ENCODE results near the gene RGSL1. TPM values are rescaled to one million over a fixed set of nuclear protein-coding genes. Genes with fewer than 3 reads are reported as not detected.

The RGSL1 gene
- total and polyA plus RNA-seq, 2 donors: 0.02 TPM; not detected in 1

DNA sequence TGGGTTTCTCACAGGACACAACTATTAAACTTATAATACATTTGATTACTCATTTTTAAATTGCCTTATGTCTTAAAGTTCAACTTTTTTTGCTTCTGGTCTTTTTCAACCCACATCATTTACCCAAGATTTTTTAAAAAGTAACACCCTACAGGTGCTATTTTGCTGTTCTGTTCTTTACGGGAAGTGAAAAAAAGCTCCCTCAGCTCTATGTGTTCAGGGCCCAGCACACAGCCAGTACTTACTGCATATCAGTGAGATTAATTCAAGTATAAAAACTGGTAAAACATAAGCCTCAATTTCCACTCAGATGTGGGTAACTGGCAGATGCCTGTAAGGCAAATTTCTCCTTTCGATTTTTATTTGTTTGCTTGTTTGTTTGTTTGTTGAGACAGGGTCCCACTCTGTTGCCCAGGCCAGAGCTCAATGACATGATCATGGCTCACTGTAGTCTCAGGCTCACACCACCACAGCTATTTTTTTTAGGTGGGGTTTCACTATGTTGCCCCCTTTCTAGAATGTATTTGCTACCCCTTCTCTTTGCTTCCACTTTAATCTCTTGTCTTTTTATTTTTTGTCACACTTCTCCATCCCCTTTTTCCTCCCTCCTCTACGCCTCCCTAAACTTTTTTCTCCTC lies 118.8 kb downstream of the RGSL1 start:
- H3K9me3 ChIP-seq (ENCODE audit: control insufficient read depth in 2 of 2, insufficient read depth in 1 of 2, low read length in 1 of 2): no peaks in the 10 kb centered on the region
- 79% methylated on average over 3 of the region's 3 CpGs for WGBS
- DNase-seq (ENCODE audit: low read depth in 6 of 9, low spot score in 9 of 9): no peak
- H3K27ac ChIP-seq (ENCODE audit: low read depth in 1 of 2, low read length in 1 of 2): no peak overlapping the region
- H3K4me1 ChIP-seq (ENCODE audit: control insufficient read depth in 2 of 2, insufficient read depth in 2 of 2, low read length in 2 of 2): no peaks in the 10 kb centered on the region
- peaks cover 0 to 5% of the 10 kb centered on the region in 2 donors for H3K36me3 ChIP-seq (ENCODE audit: control insufficient read depth in 2 of 2, insufficient read depth in 2 of 2, low read length in 1 of 2)
- H3K4me3 ChIP-seq (ENCODE audit: low read length in 2 of 2): no peak overlapping the region
- H3K27me3 ChIP-seq (ENCODE audit: control insufficient read depth in 2 of 2, insufficient read depth in 1 of 2, low read length in 1 of 2): no peaks in the 10 kb centered on the region

DNA sequence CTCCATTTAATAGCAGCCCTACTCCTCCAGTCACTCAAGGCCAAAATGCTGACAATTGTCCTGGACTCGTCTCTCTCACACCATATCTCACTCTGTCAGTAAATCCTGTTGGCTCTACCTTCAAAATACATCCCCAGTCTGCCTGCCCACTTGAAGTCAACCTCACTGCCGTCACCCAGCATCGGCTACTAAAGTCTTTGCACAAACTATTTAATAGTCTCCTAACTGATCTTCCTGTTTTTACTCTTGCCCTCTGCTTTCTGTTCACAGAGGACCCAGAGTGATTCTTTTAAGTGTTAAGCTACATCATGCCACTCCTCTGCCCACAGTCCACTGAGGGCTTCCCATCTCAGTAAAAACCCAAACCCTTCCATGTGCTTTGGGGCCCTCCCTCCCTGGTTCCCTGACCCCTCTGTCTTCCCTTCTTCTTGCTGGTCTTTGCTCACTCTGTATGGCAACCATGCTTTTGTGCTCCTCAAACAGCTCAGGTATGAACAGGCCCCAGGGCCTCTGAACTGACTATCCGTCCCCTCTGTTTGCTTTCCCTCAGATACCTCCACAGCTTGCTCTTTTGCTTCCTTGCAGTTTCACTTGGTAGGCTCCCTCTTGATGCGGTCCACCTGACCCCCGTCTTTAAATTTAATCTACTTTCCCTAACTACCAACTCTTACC lies 120.1 kb downstream of the RGSL1 start:
- DNase-seq (ENCODE audit: low read depth in 6 of 9, low spot score in 9 of 9): no peak
- Histone ChIP-seq H3K4me1 (ENCODE audit: control insufficient read depth in 2 of 2, insufficient read depth in 2 of 2, low read length in 2 of 2) (no peaks in the 10 kb centered on the region), H3K27me3 (ENCODE audit: control insufficient read depth in 2 of 2, insufficient read depth in 1 of 2, low read length in 1 of 2) (no peaks in the 10 kb centered on the region), H3K27ac (ENCODE audit: low read depth in 1 of 2, low read length in 1 of 2) (no peak overlapping the region), H3K9me3 (ENCODE audit: control insufficient read depth in 2 of 2, insufficient read depth in 1 of 2, low read length in 1 of 2) (no peaks in the 10 kb centered on the region), H3K4me3 (ENCODE audit: low read length in 2 of 2) (no peak overlapping the region), H3K36me3 (ENCODE audit: control insufficient read depth in 2 of 2, insufficient read depth in 2 of 2, low read length in 1 of 2) (peaks cover 9 to 14% of the 10 kb centered on the region in 2 donors)
- WGBS: 98% methylated on average over 6 of the region's 6 CpGs

DNA sequence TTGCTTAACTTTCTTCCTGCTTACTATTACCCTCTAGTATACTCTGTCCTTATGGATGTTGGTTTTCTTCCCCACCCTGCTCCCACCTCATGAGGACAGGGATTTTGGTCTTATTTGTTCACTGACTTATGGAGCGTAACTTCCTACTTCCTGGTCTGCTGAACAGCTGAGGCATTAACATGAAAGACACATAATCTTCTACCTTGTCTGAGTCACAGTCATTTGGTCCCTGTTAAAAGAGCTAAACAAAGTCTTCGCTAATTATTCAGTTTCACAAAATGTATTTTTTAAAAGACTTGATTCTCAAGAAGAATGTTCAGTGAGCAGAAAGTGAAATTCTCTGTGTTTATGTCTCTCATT lies 120.6 kb downstream of the RGSL1 start:
- WGBS: 78% methylated on average over 2 of the region's 2 CpGs
- no peaks in the 10 kb centered on the region for H3K9me3 ChIP-seq (ENCODE audit: control insufficient read depth in 2 of 2, insufficient read depth in 1 of 2, low read length in 1 of 2)
- peaks cover 14 to 20% of the 10 kb centered on the region in 2 donors for H3K36me3 ChIP-seq (ENCODE audit: control insufficient read depth in 2 of 2, insufficient read depth in 2 of 2, low read length in 1 of 2)
- no peak for DNase-seq (ENCODE audit: low read depth in 6 of 9, low spot score in 9 of 9)
- H3K4me3 ChIP-seq (ENCODE audit: low read length in 2 of 2): no peak overlapping the region
- no peak overlapping the region for H3K27ac ChIP-seq (ENCODE audit: low read depth in 1 of 2, low read length in 1 of 2)
- H3K27me3 ChIP-seq (ENCODE audit: control insufficient read depth in 2 of 2, insufficient read depth in 1 of 2, low read length in 1 of 2): no peaks in the 10 kb centered on the region
- no peaks in the 10 kb centered on the region for H3K4me1 ChIP-seq (ENCODE audit: control insufficient read depth in 2 of 2, insufficient read depth in 2 of 2, low read length in 2 of 2)

DNA sequence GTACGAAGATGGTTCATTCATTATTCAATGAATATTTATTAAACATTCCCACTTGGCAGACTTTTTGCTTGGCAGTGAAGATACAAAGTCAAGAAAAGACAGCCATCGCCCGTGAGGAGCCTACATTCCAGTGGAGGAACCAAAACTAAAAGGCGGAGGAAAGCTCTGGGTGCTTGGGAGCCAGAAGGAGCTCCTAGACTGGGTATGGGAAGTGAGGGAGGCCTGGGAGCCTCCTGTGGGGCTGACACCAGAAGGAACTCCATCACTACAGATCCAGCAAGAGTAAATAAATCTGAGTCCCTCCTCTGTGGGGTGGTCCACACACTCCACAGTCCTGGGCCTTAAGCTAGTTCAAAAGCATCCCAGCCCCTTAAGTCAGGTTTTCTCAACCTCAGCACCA lies 124.2 kb downstream of the RGSL1 start:
- Histone ChIP-seq H3K9me3 (ENCODE audit: control insufficient read depth in 2 of 2, insufficient read depth in 1 of 2, low read length in 1 of 2) (no peaks in the 10 kb centered on the region), H3K4me3 (ENCODE audit: low read length in 2 of 2) (no peak overlapping the region), H3K27ac (ENCODE audit: low read depth in 1 of 2, low read length in 1 of 2) (no peak overlapping the region), H3K4me1 (ENCODE audit: control insufficient read depth in 2 of 2, insufficient read depth in 2 of 2, low read length in 2 of 2) (no peaks in the 10 kb centered on the region), H3K36me3 (ENCODE audit: control insufficient read depth in 2 of 2, insufficient read depth in 2 of 2, low read length in 1 of 2) (peaks cover 26 to 27% of the 10 kb centered on the region in 2 donors), H3K27me3 (ENCODE audit: control insufficient read depth in 2 of 2, insufficient read depth in 1 of 2, low read length in 1 of 2) (no peaks in the 10 kb centered on the region)
- no peak for DNase-seq (ENCODE audit: low read depth in 6 of 9, low spot score in 9 of 9)
- 98% methylated on average over 4 of the region's 4 CpGs for WGBS

DNA sequence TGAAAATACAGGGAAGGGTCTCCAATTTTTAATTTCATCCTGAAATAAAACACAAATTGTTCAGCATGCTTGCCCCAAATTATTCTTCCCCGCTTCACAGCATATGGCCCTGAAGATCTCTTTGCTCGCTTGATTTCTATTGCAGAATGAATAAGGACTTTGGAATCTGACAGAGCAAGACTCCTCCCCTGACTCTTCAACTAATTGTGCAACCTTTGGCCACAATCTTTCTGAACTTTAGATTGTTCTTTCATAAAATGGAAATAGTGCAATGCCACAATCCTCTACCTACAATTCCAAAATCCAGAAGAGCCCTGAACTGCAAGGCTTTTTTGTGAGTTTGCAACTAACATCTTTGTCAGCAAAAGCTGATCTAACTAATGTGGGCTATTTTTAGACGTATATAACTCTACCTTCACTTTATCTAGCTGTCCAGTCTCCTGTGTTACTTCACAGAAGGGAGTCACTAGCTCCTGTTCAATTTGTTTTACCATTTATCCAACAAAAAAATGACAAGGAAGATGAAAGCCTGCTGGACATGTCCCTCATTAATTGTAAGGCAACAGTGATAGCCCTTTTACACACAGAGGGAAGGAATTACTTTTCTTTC lies 125.7 kb downstream of the RGSL1 start:
- H3K27me3 ChIP-seq (ENCODE audit: control insufficient read depth in 2 of 2, insufficient read depth in 1 of 2, low read length in 1 of 2): no peaks in the 10 kb centered on the region
- H3K4me1 ChIP-seq (ENCODE audit: control insufficient read depth in 2 of 2, insufficient read depth in 2 of 2, low read length in 2 of 2): no peaks in the 10 kb centered on the region
- no peak overlapping the region for H3K27ac ChIP-seq (ENCODE audit: low read depth in 1 of 2, low read length in 1 of 2)
- peaks cover 40 to 41% of the 10 kb centered on the region in 2 donors for H3K36me3 ChIP-seq (ENCODE audit: control insufficient read depth in 2 of 2, insufficient read depth in 2 of 2, low read length in 1 of 2)
- DNase-seq (ENCODE audit: low read depth in 6 of 9, low spot score in 9 of 9): no peak
- no peak overlapping the region for H3K4me3 ChIP-seq (ENCODE audit: low read length in 2 of 2)
- no peaks in the 10 kb centered on the region for H3K9me3 ChIP-seq (ENCODE audit: control insufficient read depth in 2 of 2, insufficient read depth in 1 of 2, low read length in 1 of 2)
- 97% methylated on average over 3 of the region's 3 CpGs for WGBS

DNA sequence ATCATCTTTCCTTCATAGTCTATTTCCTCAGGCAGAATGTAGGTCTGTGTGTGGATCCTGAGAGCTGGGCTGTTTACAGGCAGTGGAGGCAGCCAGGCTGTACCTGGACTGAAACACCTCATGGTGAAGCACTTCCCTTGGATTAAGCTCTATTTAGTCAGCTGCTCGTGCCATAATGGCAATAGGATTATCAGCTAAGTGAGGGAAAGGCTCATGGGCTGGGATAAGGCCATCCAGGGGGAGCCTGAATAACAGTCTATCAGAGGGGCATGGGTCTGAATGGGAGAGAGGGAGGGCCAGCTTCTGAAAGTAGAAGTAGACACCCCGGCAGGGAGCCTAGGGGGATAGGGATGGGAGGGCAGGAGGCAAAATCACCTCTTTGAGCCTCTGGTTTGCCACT lies 130.8 kb downstream of the RGSL1 start:
- H3K9me3 ChIP-seq (ENCODE audit: control insufficient read depth in 2 of 2, insufficient read depth in 1 of 2, low read length in 1 of 2): no peaks in the 10 kb centered on the region
- WGBS: 95% methylated on average over 2 of the region's 2 CpGs
- H3K27me3 ChIP-seq (ENCODE audit: control insufficient read depth in 2 of 2, insufficient read depth in 1 of 2, low read length in 1 of 2): no peaks in the 10 kb centered on the region
- H3K4me3 ChIP-seq (ENCODE audit: low read length in 2 of 2): no peak overlapping the region
- no peak overlapping the region for H3K27ac ChIP-seq (ENCODE audit: low read depth in 1 of 2, low read length in 1 of 2)
- peaks cover 30 to 33% of the 10 kb centered on the region in 2 donors for H3K36me3 ChIP-seq (ENCODE audit: control insufficient read depth in 2 of 2, insufficient read depth in 2 of 2, low read length in 1 of 2)
- peaks cover 0 to 6% of the 10 kb centered on the region in 2 donors for H3K4me1 ChIP-seq (ENCODE audit: control insufficient read depth in 2 of 2, insufficient read depth in 2 of 2, low read length in 2 of 2)
- no peak for DNase-seq (ENCODE audit: low read depth in 6 of 9, low spot score in 9 of 9)

DNA sequence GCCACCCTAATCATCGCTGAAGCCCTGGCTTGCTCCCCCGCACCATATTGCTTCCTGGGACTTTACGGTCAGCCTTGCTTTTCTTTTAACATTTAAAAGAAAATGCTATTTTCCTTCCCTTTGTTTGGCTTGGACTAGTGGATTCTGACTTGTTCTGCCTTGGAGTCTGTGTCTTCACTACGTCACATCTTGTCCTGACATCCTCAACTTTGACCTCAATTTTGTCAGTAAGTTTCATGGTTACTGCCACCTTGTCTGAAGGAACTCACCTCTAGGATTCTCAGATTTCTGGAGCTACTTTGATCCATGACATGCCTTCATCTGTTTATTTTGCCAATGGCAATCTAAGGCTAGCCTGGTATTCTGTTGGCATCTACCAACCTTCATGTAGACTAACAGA lies 134.8 kb downstream of the RGSL1 start:
- Histone ChIP-seq H3K4me3 (ENCODE audit: low read length in 2 of 2) (no peak overlapping the region), H3K36me3 (ENCODE audit: control insufficient read depth in 2 of 2, insufficient read depth in 2 of 2, low read length in 1 of 2) (peaks cover 17 to 18% of the 10 kb centered on the region in 2 donors), H3K9me3 (ENCODE audit: control insufficient read depth in 2 of 2, insufficient read depth in 1 of 2, low read length in 1 of 2) (no peaks in the 10 kb centered on the region), H3K27me3 (ENCODE audit: control insufficient read depth in 2 of 2, insufficient read depth in 1 of 2, low read length in 1 of 2) (no peaks in the 10 kb centered on the region), H3K4me1 (ENCODE audit: control insufficient read depth in 2 of 2, insufficient read depth in 2 of 2, low read length in 2 of 2) (peaks cover 6% of the 10 kb centered on the region in 2 donors), H3K27ac (ENCODE audit: low read depth in 1 of 2, low read length in 1 of 2) (no peak overlapping the region)
- 98% methylated on average over 4 of the region's 4 CpGs for WGBS
- DNase-seq (ENCODE audit: low read depth in 6 of 9, low spot score in 9 of 9): no peak

DNA sequence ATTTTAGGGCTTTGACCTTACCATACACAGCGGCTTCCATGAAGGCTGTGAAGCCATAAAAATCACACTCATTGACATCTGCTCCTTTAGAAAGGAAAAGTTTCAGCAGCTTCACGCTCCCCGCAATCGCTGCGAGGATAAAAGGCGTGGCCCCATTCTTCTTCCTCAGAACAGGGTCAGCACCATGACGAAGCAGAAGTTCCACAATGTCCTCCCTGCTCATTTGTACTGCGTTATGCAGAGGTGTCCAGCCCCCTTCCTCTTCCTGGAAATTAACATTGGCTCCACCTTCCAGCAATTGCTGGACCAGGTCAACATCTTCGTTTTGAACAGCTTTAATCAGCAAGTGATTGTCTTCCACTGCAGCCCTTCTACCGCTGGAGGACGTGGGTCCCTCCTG lies 136.4 kb downstream of the RGSL1 start:
- 96% methylated on average over 11 of the region's 11 CpGs for WGBS
- no peaks in the 10 kb centered on the region for H3K9me3 ChIP-seq (ENCODE audit: control insufficient read depth in 2 of 2, insufficient read depth in 1 of 2, low read length in 1 of 2)
- no peaks in the 10 kb centered on the region for H3K27me3 ChIP-seq (ENCODE audit: control insufficient read depth in 2 of 2, insufficient read depth in 1 of 2, low read length in 1 of 2)
- no peak overlapping the region for H3K4me3 ChIP-seq (ENCODE audit: low read length in 2 of 2)
- no peak overlapping the region for H3K27ac ChIP-seq (ENCODE audit: low read depth in 1 of 2, low read length in 1 of 2)
- H3K36me3 ChIP-seq (ENCODE audit: control insufficient read depth in 2 of 2, insufficient read depth in 2 of 2, low read length in 1 of 2): peaks cover 6 to 8% of the 10 kb centered on the region in 2 donors
- peaks cover 6% of the 10 kb centered on the region in 2 donors for H3K4me1 ChIP-seq (ENCODE audit: control insufficient read depth in 2 of 2, insufficient read depth in 2 of 2, low read length in 2 of 2)
- no peak for DNase-seq (ENCODE audit: low read depth in 6 of 9, low spot score in 9 of 9)

DNA sequence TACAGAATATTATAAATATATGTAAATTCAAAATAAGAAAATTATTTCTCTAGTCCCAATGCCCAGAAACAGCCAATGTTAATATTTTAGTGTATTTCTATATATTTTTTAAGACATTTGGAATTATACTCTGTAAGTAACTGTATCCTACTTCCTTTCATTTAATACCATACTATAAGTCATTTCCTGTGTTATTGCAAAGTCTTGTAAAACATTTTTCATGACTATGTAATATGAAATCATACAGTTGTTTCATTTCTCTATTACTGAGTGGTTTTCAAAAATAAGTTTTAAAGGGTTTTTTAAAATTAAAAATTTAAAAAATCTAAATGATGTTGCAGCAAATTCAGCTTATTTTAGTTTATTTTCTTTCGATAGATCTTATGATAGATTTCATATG lies 137.1 kb downstream of the RGSL1 start:
- 0% methylated on average over 1 of the region's 1 CpG for WGBS
- peaks cover 3 to 6% of the 10 kb centered on the region in 2 donors for H3K36me3 ChIP-seq (ENCODE audit: control insufficient read depth in 2 of 2, insufficient read depth in 2 of 2, low read length in 1 of 2)
- H3K27ac ChIP-seq (ENCODE audit: low read depth in 1 of 2, low read length in 1 of 2): no peak overlapping the region
- no peak overlapping the region for H3K4me3 ChIP-seq (ENCODE audit: low read length in 2 of 2)
- H3K4me1 ChIP-seq (ENCODE audit: control insufficient read depth in 2 of 2, insufficient read depth in 2 of 2, low read length in 2 of 2): peaks cover 6% of the 10 kb centered on the region in 2 donors
- no peaks in the 10 kb centered on the region for H3K9me3 ChIP-seq (ENCODE audit: control insufficient read depth in 2 of 2, insufficient read depth in 1 of 2, low read length in 1 of 2)
- H3K27me3 ChIP-seq (ENCODE audit: control insufficient read depth in 2 of 2, insufficient read depth in 1 of 2, low read length in 1 of 2): no peaks in the 10 kb centered on the region
- no peak for DNase-seq (ENCODE audit: low read depth in 6 of 9, low spot score in 9 of 9)

All from thymus (tissue), 11 donors.